ENCODE measurements around the gene ZNF708.
"Not testable (repeated sequence)": the region's sequence is repeated elsewhere in the genome, so short reads cannot be mapped to it uniquely, and the experiment has no call there.

The ZNF708 gene

DNA sequence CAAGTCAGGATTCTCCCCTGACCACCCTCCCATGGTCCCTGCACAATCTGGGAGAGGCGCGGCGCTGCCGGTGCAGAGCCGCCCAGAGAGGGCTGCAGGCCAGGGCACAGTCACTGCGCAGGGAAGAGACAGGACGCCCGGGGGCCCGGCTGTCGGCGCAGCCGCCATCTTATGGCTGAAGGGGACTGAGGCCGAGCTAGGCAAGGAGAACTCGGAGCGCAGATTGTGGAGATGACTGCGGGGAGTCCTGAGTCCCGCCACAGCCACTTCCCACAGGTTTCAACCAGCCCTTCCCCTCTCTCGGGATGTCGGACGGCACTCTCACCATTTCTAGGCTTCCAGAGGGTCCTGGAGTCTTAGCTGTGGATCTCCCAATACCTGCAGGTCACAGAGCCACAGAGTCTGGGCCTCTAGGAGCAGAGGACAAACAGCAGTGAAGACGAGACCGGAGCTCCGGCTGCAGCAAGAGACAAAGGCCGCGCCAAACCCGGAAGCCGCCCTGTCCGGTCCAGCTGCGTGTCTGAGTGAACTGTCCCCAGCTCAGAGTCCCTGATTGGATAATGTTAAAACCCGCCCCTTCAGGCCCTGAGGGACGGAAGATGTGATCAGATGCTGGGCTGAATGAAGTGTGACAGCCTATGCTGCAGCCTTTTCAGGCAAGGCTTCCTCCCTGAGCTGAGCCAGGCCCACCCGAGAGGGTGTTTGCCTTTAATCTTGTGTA is at the start of gene ZNF708:
TSS of gene ZNF708 (minus strand) at position 526 of the 721 bp plus-strand sequence. CDS start at position 328, 198 bp downstream.
- DNase-seq, result peak; percentile 94

DNA sequence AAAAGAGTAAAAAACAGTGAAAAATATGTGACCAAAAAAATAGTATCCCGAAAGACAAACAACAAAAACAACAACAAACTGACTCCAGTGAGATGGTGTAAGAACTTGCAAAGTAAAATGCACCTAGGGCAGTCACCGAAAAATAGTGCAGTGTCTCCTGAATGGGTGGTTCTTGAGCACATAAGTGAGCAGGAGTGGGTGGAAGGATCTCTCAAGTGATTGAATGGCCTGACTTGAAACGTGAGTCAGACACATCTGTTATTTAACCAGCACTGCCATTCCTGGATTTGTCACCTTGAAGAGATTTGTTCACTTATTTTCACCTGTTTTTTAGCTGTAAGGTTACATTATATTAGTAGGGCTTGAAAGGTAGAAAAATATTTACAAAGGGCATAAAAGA is 33.1 kb upstream of the ZNF708 start:
- no peak for DNase-seq

DNA sequence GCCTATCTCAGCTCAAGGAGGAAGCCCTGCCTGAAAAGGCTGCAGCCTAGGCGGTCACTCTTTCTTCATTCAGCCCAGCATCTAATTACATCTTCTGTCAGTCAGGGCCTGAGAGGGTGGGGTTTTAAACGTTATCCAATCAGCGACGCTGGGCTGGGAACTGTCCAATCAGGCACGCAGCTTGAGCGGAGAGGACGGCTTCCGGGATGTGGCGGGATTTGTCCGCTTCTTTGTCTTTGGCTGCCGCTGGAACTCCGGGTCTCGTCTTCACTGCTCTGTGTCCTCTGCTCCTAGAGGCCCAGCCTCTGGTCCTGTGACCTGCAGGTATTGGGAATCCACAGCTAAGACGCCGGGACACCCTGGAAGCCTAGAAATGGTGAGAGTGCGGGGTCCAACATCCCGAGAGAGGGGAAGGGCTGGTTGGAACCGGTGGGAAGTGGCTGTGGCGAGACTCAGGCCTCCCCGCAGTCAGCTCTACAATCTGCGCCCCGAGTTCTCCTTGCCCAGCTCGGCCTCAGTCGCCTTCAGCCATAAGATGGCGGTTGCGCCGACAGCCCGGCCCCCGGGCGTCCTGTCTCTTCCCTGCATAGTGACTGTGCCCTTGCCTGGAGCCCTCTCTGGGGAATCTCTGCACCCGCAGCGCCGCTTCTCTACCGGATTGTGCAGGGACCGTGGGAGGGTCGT is 29.7 kb upstream of the ZNF708 start, which contains the start of gene ZNF738:
TSS of gene ZNF738 (plus strand) at position 233 of the 684 bp plus-strand sequence. CDS start at position 374, 141 bp downstream.
- peak; percentile 96 for DNase-seq

GRCh38 chr19:21352830-21353229 is 23.6 kb upstream of the ZNF708 start:
- DNase-seq, result no peak

GRCh38 chr19:21344841-21345240 is 15.6 kb upstream of the ZNF708 start:
- not testable (repeated sequence) for DNase-seq

- DNase-seq, result no peak
Observed at GRCh38 chr19:21335721-21336120, 6.5 kb upstream of the ZNF708 start.

DNA sequence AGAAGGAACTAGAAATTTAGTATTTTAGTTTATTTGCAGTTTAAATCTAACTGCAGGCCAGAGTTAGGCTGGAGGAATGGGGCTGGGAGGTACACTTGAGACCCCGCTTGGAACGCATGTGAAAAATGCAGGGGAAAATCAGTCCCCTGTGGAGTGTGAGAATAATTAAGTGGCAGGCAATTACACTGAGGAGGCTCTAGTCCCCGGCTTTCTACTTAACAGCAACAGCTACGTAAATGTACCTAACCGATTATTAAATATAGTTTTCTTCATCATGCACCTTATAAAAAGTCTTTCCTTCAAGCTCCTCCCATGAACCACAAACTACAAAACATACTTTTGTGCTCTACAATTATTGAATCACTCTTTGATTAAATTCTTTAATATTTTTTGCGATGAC is 804 bp downstream of the ZNF708 start:
- no peak for DNase-seq

DNA sequence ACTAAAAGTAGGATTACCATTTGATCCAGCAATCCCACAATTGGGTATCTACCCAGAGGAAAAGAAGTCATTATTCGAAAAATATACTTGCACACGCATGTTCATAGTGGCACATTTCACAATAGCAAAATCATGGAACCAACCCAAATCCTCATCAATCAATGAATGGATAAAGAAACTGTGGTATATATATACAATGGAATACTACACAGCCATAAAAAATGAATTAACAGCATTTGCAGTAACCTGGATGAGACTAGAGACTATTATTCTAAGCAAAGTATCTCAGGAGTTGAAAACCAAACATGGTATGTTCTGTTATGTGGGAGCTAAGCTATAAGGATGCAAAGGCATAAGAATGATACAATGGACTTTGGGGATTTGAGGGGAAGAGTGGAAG is 3.0 kb downstream of the ZNF708 start:
- DNase-seq, result no peak

DNA sequence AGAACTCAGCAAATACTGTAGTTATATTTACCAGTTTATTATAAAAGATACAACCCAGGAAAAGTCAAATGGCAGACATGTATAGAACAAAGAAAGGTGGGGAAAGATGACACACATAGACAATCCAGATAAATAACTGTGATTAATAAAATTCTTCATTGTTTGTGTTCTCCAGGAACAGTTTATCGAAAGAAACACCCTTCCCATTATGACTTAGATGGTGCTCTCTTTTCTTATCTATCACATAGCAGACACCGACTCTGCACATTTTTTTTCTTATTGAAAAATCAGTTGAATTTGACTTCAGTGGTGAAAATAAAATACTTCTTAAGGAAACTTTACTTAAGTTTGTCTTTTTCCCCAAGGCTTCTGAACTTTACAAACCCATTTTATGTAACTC is 6.2 kb downstream of the ZNF708 start:
- no peak for DNase-seq

DNA sequence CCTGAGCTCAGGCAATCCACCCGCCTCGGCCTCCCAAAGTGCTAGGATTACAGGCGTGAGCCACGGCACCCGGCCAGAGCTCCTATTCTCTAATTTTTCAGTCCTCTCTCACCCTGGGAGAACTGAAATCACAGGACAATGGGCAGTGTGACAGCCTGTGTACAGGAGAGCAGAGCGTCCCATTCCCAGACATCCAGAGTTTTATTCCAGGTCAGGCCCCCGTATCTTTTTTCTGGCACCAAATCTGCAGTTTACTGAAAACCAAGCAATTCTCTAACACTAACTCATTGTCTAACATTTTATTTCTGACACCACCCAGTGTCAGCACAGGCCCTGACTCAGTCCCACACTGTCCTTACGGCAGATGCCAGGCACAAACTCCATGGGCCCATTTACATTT is 6.7 kb downstream of the ZNF708 start:
- DNase-seq, result no peak

DNA sequence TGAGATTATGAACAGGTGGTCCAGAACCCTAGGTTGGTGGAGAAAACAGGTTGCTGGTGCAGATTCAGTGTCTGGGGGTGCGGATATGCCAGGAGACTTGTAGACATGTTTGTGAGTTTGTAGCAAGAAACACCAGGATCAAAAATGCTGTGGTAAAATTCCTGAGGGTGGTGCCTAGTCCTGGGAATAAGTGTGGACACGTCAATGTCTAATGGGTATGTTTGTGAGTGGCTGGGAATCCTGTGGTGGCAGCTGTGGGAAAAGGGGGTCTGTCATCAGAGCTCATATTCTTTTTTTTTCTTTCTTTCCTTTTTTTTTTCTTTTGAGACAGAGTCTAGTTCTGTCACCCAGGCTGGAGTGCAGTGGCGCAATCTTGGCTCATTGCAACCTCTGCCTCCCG is 7.2 kb downstream of the ZNF708 start:
- DNase-seq, result no peak

- DNase-seq, result no peak
Observed at GRCh38 chr19:21321134-21321533, 8.1 kb downstream of the ZNF708 start.

GRCh38 chr19:21317821-21318220 is 11.4 kb downstream of the ZNF708 start:
- DNase-seq, result peak; percentile 10

- DNase-seq, result no peak
Observed at GRCh38 chr19:21314676-21315075, 14.5 kb downstream of the ZNF708 start.

GRCh38 chr19:21312807-21313206 is 16.4 kb downstream of the ZNF708 start:
- DNase-seq, result not testable (repeated sequence)

- DNase-seq, result no peak
Observed at GRCh38 chr19:21308773-21309172, 20.4 kb downstream of the ZNF708 start.

- not testable (repeated sequence) for DNase-seq
Observed at GRCh38 chr19:21306881-21307479, 22.2 kb downstream of the ZNF708 start.

DNA sequence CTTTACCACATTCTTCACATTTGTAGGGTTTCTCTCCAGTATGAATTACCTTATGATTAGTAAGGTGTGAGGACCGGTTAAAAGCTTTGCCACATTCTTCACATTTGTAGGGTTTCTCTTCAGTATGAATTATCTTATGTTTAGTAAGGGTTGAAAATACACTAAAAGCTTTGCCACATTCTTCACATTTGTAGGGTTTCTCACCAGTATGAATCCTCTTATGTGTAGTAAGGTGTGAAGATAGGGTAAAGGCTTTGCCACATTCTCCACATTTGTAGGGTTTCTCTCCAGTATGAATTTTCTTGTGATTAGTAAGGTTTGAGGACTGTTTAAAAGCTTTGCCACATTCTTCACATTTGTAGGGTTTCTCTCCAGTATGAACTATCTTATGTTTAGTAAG is 35.4 kb downstream of the ZNF708 start:
- not testable (repeated sequence) for DNase-seq

DNA sequence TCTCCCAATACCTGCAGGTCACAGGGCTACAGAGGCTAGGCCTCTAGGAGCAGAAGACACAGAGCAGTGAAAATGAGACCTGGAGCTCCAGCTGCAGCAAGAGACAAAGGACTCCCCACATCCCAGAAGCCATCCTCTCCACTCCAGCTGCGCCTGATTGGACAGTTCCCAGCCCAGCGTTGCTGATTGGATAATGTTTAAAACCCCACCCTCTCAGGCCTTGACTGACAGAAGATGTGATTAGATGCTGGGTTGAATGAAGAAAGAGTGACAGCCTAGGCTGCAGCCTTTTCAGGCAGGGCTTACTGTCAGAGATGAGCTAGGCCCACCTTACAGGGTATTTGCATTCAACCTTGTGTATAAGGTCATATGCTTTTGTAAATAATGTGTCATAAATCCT is 59.4 kb downstream of the ZNF708 start:
- DNase-seq, result no peak

- no peak for DNase-seq
Observed at GRCh38 chr19:21264891-21265290, 64.3 kb downstream of the ZNF708 start.

- no peak for DNase-seq
Observed at GRCh38 chr19:21264416-21264815, 64.8 kb downstream of the ZNF708 start.

GRCh38 chr19:21260848-21261381 is 68.3 kb downstream of the ZNF708 start:
- DNase-seq, result not testable (repeated sequence)

DNA sequence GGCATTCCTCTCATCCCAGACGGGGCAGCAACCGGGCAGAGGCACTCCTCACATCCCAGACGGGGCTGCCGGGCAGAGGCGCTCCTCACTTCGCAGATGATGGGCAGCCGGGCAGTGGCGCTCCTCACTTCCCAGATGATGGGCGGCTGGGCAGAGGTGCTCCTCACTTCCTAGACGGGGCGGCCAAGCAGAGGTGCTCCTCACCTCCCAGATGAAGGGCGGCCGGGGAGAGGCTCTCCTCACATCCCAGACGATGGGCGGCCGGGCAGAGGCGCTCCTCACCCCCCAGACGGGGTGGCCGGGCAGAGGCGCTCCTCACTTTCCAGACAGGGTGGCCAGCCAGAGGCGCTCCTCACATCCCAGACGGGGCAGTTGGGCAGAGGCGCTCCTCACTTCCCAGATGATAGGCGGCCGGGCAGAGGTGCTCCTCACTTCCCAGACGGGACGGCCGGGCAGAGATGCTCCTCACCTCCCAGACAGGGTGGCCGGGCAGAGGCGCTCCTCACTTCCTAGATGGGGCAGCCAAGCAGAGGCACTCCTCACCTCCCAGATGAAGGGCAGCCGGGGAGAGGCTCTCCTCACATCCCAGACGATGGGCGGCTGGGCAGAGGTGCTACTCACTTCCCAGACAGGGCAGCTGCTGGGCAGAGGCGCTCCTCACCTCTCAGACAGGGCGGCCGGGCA is 68.9 kb downstream of the ZNF708 start:
- DNase-seq, result no peak
